Stimulated activated CD4-positive, alpha-beta T cell treated with anti-CD3 and anti-CD28 coated beads, TNF-alpha, amount 100 ng/mL, for 1 hour (primary cell): Measurements from ENCODE around the gene GPT2.
A peak's percentile ranks its signal among the peaks of the same experiment; 100 is the strongest.

ENCODE experiments used
- DNase-seq, 3 donors: peaks; one replicate each; pipeline ENCODE4 v3.0.0-alpha.2; 2020; ENCODE audit warnings: low read depth in 3 of 3, low spot score in 1 of 3

The GPT2 gene, protein sequence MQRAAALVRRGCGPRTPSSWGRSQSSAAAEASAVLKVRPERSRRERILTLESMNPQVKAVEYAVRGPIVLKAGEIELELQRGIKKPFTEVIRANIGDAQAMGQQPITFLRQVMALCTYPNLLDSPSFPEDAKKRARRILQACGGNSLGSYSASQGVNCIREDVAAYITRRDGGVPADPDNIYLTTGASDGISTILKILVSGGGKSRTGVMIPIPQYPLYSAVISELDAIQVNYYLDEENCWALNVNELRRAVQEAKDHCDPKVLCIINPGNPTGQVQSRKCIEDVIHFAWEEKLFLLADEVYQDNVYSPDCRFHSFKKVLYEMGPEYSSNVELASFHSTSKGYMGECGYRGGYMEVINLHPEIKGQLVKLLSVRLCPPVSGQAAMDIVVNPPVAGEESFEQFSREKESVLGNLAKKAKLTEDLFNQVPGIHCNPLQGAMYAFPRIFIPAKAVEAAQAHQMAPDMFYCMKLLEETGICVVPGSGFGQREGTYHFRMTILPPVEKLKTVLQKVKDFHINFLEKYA

DNA sequence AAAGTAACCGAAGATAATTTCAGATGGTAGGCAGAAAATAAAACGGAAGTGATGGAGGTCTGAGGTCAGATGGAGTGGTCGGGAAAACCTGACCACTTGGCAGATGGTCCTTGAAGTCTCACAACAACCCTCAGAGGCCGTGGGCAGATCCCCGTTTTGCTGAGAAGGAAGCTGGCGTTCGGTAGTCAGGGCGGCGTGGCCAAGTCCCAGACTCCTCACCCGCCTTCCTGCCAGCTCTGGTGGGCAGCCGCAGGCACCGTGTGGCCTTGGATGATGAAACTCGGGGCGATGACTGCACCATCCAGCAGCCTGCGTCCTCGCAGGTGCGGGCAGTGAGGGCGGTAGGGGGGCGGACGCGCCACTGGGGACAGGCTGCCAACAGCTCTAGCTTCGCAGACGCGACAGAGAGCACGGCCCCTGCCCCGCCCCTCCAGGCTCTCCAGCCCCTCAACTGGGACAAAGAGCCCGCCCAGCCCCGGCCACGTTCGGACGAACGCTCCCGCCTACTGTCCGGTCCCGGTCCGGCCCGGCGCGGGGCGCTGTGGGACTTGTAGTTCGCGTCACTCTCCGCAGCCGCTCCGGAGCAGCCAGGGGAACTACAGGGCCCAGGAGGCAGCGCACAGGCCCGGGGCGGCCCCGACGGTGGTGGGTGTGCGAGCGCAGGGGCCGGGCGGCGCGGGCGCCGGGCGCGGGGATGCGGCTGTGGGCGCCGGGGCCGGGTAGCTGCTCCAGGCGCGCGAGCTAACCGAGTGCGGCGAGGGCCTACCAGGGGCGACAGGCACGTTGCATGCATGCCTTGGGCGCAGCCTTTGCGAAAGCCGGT lies at the start of gene GPT2:
Gene GPT2, plus strand, starts transcription at position 673 of the 823 bp plus-strand sequence. CDS start 354 bp downstream, outside the sequence.
- peak in 2 of 3 donors; percentile 31 to 65 for DNase-seq

DNA sequence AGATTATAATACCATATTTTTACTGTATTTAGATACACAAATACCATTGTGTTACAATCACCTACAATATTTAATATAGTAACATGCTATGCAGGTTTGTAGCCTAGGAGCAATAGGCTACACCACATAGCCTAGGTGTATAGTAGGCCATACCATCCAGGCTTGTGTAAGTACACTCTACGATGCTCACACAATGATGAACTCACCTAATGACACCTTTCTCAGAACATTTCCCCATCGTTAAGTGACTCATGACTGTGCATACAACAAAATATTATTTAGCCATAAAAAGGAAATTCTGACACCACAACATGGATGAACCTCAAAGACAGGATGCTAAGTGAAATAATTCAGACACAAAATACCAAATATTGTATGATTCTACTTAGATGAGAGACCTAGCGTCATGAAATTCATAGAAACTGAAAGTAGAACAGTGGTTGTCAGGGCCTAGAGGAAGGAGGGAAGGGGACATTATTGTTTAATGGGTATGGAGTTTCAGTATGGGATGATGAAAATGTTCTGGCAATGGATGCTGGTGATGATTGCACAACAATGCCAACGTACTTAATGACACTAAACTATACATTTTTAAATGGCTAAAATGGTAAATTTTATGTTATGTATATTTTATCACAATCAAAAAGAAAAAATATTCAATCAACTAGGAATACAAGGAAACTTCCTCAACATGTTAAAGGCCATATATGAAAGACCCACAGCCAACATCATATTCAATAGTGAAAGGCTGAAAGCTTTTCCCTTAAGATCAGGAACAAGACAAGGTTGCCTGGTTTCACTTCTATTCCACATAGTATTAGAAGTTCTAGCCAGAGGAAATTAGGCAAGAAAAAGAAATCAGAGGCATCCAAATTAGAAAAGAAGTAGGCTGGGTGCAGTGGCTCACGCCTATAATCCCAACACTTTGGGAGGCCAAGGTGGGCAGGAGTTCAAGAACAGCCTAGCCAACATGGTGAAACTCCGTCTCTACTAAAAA lies 47.3 kb upstream of the GPT2 start:
- DNase-seq: no peak

DNA sequence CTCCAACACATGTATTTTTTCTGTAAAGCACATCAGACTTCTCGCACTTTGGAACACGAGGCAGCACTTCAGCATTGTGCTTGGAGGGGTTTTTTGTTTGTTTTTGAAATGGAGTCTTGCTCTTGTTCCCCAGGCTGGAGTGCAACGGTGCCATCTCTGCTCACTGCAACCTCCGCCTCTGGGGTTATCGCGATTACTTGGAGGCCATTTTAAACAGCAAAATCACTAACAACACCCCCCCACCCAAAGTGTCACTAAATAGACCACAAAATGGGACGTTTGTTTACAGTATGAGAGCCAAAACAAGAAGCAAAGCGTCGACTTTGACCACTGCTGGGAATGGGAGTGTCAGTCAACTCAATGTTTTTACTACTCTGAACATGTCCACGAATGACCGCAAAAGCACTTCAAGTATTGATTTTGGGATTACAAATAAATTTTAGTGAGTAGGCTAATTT lies 44.1 kb upstream of the GPT2 start:
- DNase-seq: no peak

DNA sequence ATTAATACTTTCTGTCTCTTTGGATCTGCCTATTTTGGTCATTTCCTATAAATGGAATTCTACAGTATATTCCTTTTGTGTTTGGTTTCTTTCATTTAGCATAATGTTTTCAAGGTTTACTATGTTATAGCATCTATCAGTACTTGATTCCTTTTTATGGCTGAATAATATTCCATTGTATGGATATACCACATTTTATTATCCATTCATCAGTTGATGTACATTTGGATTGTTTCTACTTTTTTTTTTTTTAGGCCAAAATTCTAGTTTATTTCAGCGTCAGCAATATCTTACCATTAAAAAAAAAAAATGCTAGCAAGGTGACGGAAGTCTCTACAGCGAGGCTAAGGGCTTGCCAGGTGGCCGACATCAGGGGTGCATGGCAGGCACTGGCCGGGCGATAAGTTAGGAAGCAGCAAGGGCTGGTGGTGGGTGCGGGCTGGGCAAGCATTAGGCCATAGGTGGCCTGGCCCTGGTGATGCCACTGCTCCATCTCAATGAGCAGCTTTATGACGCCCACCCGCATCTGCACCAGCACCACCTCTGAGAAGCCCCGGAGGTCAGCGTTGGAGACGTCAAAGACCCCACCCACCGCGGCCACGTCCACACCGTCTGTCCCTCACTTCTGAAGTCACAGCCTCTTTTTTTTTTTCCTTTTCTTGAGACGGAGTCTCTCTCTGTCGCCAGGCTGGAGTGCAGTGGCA lies 41.8 kb upstream of the GPT2 start:
- DNase-seq: no peak

DNA sequence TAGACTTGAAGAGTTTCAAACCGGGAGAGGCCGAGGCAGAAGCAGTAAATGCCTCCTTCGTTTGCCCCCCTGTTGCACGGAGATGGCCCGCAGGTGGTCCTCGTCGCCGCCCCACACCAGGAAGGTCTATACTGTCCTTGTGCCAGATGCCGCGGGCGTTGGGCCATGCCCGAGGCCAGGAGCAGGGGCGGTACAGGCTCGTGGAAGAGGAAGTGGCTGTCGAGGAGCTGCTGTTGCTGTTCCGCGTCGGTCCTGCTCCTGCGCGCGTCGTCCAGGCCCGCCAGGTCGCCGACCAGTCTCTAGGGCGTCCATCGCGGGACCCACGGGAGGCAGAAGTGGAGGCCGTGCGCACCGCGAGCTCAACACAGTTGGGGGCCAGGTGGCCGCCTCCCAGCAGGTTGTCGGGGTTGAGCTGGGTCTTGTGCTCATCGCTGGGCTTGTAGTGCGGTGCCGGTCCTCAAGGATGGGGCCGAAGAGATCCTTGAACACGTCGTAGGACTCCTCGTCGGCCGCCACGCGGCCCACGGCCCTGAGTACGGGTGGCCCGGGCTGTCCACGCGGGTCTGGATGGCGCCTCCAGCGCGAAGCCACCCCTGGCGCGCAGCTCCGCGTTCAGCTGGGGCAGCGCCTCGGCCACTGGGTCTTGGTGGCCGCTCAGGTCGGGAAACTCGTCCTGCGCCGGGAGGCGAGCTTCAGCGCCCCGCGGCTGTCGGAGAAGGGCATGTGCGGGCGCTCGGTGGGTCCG lies 40.1 kb upstream of the GPT2 start:
- DNase-seq: no peak

DNA sequence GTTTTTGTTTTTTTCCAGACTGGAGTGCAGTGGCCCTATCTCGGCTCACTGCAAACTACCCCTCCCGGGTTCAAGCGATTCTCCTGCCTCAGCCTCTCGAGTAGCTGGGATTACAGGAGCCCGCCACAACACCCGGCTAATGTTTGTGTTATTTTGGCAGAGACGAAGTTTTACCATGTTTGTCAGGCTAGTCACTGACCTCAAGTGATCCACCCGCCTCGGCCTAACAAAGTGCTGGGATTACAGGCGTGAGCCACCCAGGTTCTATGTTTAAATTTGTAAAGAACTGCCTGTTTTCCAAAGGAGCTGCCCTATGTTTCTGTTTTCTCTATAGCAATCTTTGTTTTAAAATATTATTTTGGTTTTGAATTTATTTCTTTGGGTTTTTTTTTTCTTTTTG lies 39.4 kb upstream of the GPT2 start:
- DNase-seq: no peak

DNA sequence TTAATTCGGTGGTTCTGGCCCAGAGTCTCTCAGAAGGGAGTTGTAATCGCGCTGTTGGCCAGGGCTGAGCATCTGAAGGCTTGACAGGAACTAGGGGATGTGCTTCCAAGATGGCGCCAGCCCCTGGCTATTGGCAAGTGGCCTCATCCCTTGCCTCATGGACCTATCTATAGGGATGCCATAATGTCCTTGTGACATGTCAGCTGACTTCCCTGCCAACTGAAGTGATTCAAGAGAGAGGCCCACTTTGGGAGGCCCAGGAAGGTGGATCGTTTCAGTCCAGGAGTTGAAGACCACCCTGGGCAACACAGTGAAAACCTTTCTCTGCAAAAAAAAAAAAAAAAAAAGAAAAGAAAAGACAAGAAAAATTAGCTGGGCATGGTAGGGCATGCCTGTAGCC lies 38.2 kb upstream of the GPT2 start:
- no peak for DNase-seq

DNA sequence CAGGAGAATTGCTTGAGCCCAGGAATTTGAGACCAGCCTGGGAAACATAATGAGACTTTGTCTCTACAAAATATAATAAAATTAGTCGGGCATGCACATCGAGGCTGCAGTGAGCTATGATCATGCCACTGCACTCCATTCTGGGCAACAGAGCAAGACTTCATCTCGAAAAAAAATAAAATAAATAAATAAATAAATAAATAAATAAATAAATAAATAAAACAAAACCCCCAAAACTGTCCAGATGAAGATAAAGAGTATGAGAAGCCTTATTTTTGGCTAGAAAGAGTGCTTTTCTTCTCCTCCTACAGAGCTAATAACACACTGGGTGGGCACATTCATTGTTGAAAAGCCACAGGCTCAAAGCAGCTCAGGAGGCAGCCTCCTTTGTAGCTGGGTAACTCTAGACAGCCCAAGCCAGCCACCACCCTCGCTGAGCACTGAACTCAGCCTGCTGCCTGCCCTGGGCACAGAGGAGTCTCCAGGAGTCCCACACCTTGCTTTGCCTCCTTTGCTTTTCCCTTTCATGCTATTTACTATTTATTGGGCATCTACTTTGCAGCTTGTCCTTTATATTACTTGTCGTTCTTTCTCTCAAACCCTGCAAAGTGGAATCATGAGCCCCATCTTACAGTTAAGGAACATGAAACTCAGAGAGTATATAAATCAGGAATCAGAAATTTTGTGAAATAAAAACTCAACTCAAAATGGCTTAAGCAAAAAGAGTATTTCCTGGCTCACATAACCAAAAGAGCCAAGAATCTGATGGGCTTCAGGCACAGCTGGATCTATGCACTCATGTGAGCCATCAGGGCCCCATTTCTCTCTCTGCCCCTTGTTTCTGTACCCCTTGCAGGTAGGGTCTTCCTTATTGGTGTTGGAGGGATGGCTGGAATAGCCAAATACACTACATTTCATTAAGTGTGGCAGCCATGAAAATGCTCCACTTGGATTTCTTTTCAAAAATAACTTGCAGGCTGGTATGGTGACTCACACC lies 35.1 kb upstream of the GPT2 start:
- no peak for DNase-seq

DNA sequence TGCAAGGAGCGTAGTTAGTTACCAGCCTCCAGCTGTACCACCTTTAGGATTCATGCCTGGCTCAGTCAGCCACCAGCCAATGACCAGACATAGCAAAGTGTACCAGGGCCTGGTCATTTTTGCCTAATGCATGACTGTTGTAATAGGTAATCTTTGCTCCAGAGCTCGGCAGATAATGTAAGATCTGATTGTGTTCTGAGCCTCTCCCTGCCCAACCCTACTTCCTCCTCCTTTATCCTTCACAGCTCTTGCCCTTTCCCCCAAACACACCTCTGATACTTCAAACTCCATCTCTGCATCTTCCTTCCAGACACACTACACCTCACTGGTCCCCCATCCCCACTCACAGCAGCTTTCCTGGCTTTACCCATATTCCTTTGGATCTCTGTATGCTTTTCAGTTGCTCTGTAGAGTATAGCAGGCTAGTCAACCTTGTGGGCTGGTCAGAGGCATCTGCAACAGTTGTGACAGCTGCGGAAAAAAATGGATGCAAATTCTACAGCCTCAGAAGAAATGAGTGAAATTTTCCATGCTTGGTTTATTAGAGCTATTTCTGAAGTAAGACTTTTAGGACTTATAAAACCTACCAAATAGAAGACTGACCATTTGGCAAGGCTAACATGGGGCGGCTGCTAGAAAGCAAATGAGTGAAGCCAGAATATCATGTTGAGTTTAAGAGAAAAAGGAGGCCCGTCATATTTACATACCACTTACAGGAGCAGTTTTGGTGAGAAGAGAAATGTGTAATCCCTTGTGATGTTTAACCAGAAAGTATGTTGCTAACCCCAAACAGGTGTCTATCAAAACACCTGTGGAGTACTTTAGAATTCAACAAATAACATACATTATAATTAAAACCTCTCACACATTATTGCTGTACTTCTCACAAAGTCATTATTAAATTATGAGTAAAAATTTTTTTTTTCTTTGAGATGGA lies 33.3 kb upstream of the GPT2 start:
- DNase-seq: no peak

DNA sequence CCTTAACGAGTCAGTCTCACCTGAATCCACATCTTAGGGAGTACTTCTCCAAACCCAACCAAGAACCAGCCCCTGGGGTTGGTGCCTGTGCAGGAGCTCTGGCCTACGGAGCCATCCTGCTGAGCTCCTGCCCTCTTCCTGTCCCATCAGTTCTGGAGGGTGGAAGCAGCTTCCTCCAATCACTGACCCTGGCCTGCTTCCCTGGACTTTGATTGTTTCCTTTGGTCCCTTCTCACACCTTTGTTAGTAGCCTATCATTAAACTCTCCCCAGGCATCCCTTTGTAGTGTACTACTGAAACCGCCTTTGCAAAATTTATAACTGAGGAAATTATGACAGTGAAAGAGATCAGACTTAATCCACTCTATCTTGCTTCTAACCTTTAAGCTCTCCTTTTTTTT lies 32.0 kb upstream of the GPT2 start:
- no peak for DNase-seq

DNA sequence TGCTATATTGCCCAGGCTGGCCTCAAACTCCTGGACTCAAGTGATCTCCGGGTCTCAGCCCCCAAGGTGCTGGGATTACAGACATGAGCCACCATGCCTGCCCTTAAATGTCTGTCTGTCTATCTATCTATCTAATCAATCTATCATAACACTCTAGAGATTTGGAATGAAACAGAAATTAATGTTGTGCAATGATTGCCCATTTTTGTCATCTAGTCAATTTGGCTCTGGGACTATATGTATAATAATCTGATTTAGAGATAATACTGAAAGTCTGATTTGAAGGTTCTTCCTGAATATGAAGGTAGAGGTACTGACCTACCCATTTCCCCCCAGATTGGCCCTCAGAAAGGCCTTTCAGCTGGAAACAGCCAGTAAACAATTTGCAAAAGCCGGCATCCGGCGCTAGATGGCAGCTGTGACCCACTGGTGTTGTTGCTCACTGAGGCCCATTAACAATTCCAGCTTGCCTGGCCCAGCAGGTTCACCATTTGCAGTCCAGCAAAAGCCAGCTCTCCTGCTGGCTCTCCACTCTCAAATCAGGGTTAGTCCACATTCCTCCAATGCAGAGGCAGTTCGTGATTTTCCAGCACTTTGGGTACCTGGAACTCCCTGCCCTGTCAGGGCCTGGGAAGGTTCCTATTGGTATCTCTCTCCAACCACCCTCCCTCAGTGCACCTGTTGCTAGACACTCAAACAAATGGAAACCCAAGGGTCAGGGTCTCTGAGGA lies 30.3 kb upstream of the GPT2 start:
- peak in 2 of 3 donors; percentile 7 to 47 for DNase-seq

DNA sequence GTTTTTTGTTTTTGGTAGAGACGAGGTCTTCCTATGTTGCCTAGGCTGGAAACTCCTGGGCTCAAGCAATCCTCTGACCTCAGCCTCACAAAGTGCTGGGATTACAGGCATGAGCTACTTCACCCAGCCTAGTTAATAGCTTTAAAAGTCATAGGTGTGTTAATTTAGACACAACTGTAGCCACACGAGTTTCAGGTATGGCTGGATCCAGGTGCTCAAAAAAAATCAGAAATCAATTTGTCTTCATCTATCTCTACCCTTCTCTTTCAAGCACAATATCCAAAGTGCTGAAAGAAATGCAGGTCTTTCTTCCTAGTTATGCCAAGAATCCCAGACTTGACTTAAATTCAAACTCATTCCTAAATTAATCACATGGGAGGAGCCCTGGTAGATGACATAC lies 29.3 kb upstream of the GPT2 start:
- DNase-seq: no peak

DNA sequence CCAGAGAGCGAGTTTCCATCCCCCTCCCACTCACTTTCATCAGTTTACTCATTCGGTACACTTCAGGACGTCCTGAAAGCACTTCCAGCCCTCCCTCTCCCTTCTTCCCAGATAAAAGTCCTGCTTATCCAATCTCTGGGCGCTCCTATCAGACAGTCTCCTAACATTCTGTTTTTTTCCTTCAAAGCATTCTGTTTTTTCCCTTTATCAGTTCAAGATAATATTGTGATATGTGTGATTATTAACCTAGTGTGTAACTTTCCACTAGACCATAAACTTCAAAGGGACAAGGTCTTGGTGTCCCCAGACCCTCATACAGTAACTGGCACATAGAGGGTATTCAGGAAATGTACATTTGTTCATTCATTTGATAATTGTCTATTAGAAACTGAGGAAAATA lies 28.8 kb upstream of the GPT2 start:
- DNase-seq: no peak

DNA sequence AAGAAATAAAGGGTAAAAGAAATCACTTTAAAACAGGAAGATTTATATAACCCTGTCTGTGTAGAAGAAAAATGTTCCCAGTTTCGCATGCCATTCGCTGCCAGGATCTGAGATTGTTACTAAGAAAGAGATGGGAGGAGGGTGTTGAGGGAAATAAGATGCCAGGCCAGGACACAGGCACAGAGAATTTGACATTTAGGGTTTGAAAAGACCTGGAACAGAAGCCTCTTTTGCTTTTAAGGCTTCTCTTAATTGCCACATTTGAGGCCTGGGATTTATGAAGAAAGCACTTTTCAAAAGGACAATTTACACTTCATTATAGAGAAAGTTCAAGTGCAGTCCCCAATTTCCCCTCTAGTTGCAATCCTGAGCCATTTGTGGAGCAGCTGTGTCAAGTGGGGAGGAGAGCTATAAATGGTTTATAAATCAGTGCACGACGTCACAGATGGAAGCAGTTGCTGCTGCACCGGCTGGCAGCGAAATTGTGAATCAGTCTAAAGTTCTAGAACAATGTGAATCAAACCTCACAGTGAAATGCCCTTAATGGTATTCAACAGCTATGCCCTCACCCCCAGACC lies 26.7 kb upstream of the GPT2 start:
- no peak for DNase-seq

DNA sequence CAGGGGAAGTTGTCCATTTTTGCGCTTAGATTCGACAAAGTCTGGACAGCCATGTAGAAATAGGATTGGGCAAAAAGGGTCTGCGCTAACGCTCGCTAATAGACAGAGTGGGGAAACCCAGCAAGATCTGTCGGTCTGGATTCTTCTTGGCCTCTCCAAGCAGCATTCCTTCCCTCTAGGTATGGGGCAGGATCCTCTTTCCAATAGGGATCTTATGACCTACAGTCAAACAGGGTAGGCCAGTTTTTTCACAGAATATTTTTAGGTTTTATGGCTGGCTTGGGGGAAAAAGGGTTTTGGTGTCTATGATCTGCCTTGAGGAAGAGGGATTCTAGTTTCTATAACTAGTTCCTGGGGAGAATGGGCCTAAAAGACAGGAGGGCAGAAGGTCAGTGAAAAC lies 26.0 kb upstream of the GPT2 start:
- no peak for DNase-seq

DNA sequence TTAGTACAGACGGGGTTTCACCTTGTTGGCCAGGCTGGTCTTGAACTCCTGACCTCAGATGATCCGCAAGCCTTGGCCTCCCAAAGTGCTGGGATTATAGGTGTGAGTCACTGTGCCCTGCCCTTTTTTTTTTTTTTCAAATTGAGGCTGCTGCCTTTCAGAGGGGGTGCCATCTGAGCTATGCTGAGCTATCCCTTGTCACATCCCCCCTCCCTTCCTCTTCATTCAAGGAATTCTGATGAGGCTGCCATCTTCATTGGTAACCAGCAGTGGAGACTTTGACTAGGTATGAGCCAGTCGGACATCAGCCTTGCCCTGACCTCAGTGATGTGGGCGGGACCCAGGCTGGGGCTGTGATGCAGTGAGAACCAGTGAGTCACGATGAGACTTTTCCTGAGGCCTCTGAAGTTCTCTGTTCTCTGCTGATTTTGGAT lies 24.4 kb upstream of the GPT2 start:
- no peak for DNase-seq
